Tibial artery (tissue), 4 donors: ENCODE results near the gene RALGDS.

ENCODE experiments used
- DNase-seq, 2 donors: peaks; one replicate each; pipeline ENCODE4 v3.0.0-alpha.2; 2019
- H3K27ac ChIP-seq, 2 donors: fragments of 200-600 bp; sonication (generic) in 1 of 2; 1 replicate in 1 of 2; 2 replicates in 1 of 2; pipeline ENCODE4 v1.5.1; 2018 to 2019; ENCODE audit warnings: mild to moderate bottlenecking in 1 of 2
- H3K27me3 ChIP-seq, 2 donors: fragments of 200-600 bp; sonication (generic) in 1 of 2; one replicate each; pipeline versions ENCODE4 v1.5.1 to v1.6.0; 2016 to 2019
- H3K36me3 ChIP-seq, 3 donors: fragments of 200-600 bp; sonication (generic) in 2 of 3; one replicate each; pipeline ENCODE4 v1.5.1; 2016 to 2019; ENCODE audit warnings: mild to moderate bottlenecking in 2 of 3
- H3K4me1 ChIP-seq, 4 donors: fragments of 200-600 bp; sonication (generic) in 2 of 4; 1 replicate in 3 of 4; 2 replicates in 1 of 4; pipeline ENCODE4 v1.5.1; 2016 to 2019
- H3K4me3 ChIP-seq, 2 donors: fragments of 200-600 bp; sonication (generic) in 1 of 2; 1 replicate in 1 of 2; 2 replicates in 1 of 2; pipeline ENCODE4 v1.5.1; 2018 to 2019; ENCODE audit warnings: mild to moderate bottlenecking in 2 of 2
- H3K9me3 ChIP-seq, 3 donors: fragments of 200-600 bp; sonication (generic) in 1 of 3; one replicate each; pipeline ENCODE4 v1.5.1; 2016 to 2019
- intact Hi-C: fragments of 100-400 bp; cut with DNase I; formaldehyde crosslinking; loops from one replicate; pipeline ENCODE4 v1.15.0; 2023; ENCODE audit warnings: low total_unique reads
- TF ChIP-seq, protein P1 (sequence below), 2 experiments: fragments of 200-600 bp in 1 of 2; fragments of 450-650 bp in 1 of 2; IDR thresholded peaks; one replicate each; pipeline ENCODE4 v1.5.1; 2017 to 2019; ENCODE audit warnings: antibody characterized with exemption in 2 of 2, mild to moderate bottlenecking in 1 of 2, moderate library complexity in 1 of 2

RALGDS gene

DNA sequence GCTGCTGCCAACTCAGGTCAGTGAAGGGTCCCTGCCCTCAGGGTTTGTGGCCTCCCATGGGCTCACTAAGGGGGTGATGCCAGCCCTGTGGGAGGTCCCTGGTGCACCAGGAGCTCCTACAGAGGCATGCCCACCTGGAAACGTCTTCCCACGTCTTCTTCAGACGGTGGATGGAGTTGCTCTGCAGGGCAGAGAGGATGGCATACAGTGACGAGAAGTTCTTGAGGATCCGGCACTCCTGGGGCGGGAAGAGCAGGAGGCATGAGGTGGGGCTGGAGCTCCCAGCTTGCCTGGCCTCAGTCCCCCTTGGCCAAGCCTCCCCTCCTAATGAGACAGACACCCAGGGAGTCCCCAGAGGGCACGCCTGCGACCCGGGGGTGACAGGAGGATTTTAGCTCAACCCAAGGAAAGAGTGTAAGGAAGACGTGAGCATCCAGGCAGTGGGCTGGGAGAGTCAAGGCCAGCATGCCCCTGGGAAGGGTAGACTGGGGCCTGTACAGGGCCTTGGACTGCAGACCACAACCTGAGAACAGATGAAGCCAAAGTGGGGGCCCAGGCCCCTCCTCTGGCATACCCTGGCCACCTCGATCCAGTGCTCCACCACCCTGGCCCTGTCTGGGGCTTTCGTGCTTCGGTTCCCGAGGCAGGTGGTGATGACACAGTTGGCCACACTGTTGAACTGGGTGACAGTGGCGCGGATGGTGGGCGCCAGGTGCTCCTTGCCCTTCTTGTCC, 14.4 kb downstream of the RALGDS start:
- intact Hi-C loops, result no loop called here
- H3K36me3 ChIP-seq, result peaks cover 57 to 98% (median 86%) of the 10 kb centered on the region in 3 donors
- no peaks in the 10 kb centered on the region for H3K27me3 ChIP-seq
- DNase-seq, result peak; percentile 12 to 62
- no peaks in the 10 kb centered on the region for H3K9me3 ChIP-seq
- H3K4me1 ChIP-seq, result no peaks in the 10 kb centered on the region
- TF ChIP-seq, protein P1, sequence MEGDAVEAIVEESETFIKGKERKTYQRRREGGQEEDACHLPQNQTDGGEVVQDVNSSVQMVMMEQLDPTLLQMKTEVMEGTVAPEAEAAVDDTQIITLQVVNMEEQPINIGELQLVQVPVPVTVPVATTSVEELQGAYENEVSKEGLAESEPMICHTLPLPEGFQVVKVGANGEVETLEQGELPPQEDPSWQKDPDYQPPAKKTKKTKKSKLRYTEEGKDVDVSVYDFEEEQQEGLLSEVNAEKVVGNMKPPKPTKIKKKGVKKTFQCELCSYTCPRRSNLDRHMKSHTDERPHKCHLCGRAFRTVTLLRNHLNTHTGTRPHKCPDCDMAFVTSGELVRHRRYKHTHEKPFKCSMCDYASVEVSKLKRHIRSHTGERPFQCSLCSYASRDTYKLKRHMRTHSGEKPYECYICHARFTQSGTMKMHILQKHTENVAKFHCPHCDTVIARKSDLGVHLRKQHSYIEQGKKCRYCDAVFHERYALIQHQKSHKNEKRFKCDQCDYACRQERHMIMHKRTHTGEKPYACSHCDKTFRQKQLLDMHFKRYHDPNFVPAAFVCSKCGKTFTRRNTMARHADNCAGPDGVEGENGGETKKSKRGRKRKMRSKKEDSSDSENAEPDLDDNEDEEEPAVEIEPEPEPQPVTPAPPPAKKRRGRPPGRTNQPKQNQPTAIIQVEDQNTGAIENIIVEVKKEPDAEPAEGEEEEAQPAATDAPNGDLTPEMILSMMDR (IDR thresholded peaks at IDR 0.05), result no peak
- no peak overlapping the region for H3K27ac ChIP-seq
- H3K4me3 ChIP-seq, result no peak overlapping the region

DNA sequence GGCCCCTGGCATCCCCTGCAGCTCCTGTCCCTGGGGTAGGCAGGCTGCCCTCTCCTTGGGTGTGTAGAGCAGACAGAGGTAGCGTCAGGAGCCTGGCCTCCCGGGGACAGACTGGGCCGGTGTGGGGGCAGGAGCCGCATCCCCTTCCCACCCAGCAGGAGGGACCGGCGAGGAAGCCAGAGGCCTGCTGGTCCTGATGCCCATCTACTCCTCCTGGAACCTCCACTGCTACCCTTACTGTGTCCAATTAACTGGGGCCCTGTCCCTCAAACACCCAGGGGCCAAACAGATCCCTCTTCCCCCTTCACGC, 15.6 kb downstream of the RALGDS start:
- intact Hi-C loops, result no loop called here
- Histone ChIP-seq H3K4me3 (no peak overlapping the region), H3K27ac (no peak overlapping the region), H3K36me3 (peaks cover 70 to 100% (median 91%) of the 10 kb centered on the region in 3 donors), H3K4me1 (no peaks in the 10 kb centered on the region), H3K27me3 (no peaks in the 10 kb centered on the region), H3K9me3 (no peaks in the 10 kb centered on the region)
- TF ChIP-seq, protein P1 (IDR thresholded peaks at IDR 0.05), result no peak
- peak; percentile 5 to 52 for DNase-seq

DNA sequence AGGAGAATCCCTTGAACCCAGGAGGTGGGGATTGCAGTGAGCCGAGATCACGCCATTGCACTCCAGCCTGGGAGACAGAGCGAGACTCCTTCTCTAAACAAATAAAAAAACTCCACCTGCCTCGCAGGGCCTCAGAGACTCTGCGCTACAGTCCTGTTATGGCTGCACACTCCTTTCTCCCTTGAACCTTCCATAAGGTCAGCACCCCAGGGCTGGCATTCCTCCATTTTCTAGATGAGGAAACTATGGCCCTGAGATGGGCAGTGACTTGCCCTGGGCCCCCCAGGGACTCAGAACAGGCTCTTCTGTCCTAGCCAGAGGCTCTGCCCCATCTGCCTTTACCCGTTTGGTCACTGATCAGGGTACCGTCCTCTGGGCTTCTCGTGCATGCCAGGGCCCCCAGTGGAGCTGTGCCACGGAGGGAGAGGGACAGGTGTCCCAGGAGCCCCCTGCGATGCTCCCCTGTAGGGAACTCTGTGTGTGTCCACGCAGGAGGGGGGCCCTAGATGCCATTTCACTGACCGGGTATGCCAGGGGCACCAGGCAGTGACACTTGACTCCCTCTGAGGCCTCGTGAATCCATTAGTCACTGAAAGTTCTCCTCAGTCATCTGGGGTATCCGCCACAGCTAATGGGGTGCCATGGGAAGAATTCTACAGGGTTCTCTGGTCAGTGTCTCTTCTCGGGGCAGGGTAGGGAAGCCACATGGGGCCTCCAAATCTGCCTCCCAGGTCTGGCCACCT, 16.2 kb downstream of the RALGDS start:
- H3K27me3 ChIP-seq, result no peaks in the 10 kb centered on the region
- peaks cover 71 to 100% (median 92%) of the 10 kb centered on the region in 3 donors for H3K36me3 ChIP-seq
- no peaks in the 10 kb centered on the region for H3K4me1 ChIP-seq
- H3K4me3 ChIP-seq, result no peak overlapping the region
- no peak overlapping the region for H3K27ac ChIP-seq
- intact Hi-C loops, result no loop called here
- TF ChIP-seq, protein P1 (IDR thresholded peaks at IDR 0.05), result no peak
- peak; percentile 13 to 44 for DNase-seq
- H3K9me3 ChIP-seq, result no peaks in the 10 kb centered on the region

DNA sequence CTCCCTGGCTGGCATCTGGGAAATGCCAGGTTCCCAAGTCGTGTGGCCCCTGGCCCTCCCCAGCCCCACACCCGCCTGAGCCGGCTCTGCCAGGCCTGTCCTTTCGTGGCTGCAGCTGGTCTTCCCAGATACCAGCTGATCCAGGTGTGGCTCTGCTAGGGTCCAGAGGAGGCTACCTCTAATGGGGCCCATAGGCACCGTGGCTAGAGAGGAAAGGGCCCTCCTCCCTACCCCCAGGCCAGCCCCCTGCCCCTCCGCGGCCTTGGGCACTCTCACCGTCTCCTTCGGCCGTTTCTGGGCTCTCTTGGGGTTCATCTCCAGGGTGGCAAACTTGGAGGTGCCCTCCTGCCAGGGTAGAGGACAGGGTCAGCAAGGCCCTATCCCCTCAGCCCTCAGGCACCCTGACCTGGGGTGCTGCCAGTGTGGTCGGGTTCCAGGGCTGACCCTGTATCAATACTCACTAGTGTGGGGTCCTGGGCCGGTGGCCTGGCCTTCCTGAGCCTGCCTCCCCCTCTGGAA, 17.0 kb downstream of the RALGDS start:
- no peaks in the 10 kb centered on the region for H3K4me1 ChIP-seq
- DNase-seq, result peak in 1 of 2 donors; percentile 64
- intact Hi-C loops, result loop anchor here (2.0 kb wide), 1 partner anchor 41 kb away; no protein-coding TSS in a partner anchor
- H3K9me3 ChIP-seq, result no peaks in the 10 kb centered on the region
- peaks cover 68 to 100% (median 90%) of the 10 kb centered on the region in 3 donors for H3K36me3 ChIP-seq
- no peak overlapping the region for H3K27ac ChIP-seq
- TF ChIP-seq, protein P1 (IDR thresholded peaks at IDR 0.05), result no peak
- H3K4me3 ChIP-seq, result no peak overlapping the region
- H3K27me3 ChIP-seq, result no peaks in the 10 kb centered on the region

DNA sequence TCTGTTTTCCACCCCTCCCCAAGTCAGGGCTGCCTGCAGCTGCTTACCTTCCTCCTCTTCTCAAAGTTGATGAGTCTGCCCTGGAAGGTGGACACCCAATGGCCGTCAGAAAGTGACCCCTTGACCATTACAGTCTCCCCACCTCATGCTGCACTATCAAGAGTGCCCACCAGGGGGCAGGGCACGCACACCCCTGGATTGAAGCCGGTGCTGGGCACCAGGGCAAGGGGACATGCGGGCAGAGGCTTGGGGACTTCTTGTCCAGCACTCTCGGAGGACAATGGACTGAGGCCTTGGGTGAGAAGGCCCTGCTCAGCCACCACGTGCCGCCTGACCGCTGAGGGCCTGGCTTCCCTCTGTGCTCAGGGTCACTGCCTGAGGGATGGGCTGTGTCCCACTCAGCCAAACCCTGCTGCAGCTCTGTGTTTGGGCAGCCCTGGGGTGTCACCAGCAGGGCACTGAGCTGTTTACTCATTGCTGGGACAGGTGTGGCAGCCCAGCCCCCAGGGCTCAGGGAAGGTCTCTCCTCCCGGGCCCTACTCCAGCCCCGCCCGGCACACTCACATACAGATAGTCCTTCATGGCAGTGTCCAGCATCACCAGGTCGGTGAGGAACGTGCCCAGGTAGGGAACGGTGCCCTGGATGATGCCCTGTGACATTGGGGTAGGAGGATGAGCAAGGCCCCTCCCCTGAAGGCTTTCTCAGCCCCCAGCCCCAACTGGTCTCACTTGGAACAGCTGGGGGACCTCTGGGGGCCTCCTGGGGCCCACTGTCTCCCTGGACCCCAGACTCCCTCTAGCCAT, 17.7 kb downstream of the RALGDS start:
- Histone ChIP-seq H3K27ac (no peak overlapping the region), H3K36me3 (peaks cover 68 to 100% (median 90%) of the 10 kb centered on the region in 3 donors), H3K4me3 (no peak overlapping the region), H3K9me3 (no peaks in the 10 kb centered on the region), H3K27me3 (no peaks in the 10 kb centered on the region), H3K4me1 (no peaks in the 10 kb centered on the region)
- peak; percentile 57 to 78 for DNase-seq
- TF ChIP-seq, protein P1 (IDR thresholded peaks at IDR 0.05), result peak; percentile 97
- intact Hi-C loops, result loop anchor here (2.0 kb wide), 1 partner anchor 41 kb away; no protein-coding TSS in a partner anchor
